GM03348 (cell line): Measurements from ENCODE around the gene TJAP1.
"Not testable (repeated sequence)": the region's sequence is repeated elsewhere in the genome, so short reads cannot be mapped to it uniquely, and the experiment has no call there.

ENCODE experiments used
- DNase-seq: peaks from one replicate; pipeline ENCODE4 v3.0.0; 2012; ENCODE audit warnings: low spot score

Gene TJAP1

DNA sequence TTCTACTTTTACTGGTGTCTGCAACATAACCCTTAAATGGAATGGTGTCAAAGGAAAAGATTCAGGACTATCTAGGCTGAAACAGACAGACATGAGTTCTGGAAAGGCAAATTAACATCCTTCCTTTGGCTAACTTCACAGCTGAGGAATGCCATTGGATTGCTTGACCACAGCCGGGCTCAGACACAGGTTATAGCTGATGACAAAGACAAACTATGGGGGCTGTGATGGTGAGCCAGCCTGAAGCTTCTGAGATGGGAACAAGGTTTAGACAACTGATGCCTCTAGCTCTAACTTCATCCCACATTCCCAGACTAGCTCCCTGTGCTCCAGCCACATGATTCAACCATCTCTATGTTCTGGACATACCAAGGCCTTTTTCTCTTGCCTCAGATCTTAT is 54.8 kb downstream of the TJAP1 start:
- DNase-seq = no peak

GRCh38 chr6:43538986-43539385 is 61.6 kb downstream of the TJAP1 start:
- not testable (repeated sequence) for DNase-seq

DNA sequence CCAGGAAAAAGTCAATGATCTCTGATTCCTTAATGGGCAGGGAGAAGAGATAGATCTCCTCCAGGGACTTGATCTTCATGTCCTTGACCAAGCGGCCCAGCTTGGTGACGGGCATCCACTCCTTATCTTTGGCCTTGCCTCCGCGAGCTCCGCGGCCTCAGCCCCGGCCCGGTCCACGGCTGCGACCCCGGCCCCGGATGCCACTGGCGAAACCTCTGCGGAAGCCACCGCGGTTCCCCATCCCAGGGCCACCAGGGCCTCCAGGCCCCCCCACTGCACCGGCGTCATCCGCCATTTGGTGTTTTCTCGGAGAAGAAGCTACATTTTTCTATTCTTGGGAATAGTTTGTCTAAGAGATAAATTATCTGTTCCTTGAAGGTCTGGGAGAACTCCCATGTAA is 62.0 kb downstream of the TJAP1 start:
- DNase-seq = not testable (repeated sequence)

DNA sequence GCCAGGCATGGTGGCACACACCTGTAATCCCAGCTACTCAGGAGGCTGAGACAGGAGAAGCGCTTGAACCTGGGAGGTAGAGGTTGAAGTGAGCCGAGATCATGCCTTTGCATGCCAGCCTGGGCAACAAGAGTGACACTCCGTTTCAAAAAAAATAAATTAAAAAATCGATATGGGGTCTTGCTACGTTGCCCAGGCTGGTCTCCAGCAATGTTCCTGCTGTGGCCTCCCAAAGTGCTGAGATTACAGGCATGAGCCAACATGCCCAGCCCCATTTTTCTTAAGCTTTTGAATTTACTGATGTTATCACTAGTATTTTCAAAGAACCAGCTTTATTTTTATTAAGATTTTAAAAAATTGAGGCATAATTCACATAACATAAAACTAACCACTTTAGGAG is 63.1 kb downstream of the TJAP1 start:
- no peak for DNase-seq

DNA sequence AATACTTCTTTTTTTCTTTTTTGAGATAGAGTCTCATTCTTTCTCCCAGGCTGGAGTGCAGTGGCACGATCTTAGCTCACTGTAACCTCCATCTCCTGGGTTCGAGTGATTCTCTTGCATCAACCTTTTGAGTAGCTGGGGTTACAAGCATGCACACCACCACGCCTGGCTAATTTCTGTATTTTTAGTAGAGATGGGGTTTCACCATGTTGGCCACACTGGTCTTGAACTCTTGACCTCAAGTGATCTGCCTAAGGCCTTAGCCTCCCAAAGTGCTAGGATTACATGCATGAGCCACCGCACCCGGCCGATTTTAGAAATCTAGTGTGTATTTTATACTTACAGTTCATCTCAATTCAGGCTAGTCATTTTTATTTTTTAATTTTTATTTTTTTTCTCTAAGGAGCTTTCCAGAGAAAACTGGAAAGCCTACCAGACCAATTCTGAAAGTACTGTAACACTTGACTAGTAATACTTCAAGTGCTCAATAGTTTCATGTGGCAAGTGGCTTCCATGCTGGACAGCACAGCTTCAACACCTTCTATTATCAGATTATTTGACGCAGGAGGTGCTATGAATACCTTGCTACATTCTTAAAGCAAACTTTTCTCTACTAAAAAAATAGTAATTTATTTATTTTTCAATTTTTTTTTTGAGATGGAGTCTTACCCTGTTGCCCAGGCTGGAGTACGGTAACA is 64.6 kb downstream of the TJAP1 start:
- DNase-seq = no peak

DNA sequence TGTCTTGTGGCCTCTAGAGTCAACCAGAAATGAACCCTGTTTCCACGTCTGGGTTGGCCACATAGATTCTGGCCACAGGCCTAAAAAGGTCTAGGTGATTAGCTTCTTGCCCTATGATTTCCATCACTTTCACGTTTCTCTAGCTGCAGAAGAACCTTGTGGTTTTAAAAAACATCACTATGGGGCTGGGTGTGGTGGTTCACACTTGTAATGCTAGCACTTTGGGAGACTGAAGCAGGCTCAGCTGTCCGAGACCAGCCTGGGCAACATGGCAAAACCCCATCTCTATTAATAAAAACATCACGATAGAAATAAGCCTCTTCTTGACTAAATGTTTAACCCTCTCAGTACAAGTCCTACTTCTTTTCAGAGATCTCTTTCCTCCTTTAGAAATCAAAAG is 67.1 kb downstream of the TJAP1 start:
- no peak for DNase-seq

DNA sequence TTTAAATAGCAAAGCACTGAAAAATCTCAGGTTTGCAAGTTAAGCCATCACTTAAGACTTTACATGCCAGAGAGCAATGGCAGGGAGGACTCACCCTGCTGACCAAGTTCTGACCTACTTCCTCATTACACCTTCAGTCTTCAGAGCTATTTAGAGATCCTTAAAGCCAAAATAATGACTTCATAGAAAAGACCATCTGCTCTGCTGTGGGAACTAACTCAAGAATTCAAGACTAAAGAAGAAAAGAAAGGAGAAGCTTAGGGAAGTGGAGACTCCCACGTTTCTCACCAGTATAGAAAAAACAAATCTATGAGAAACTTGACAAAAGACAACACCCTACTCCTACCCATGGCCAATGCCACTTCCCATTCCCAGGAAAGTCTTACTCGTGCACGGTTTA is 69.9 kb downstream of the TJAP1 start:
- no peak for DNase-seq
